Hepatocyte (in vitro differentiated cells): Measurements from ENCODE around the gene GATA2. TPM values are rescaled to one million over a fixed set of nuclear protein-coding genes. Genes with fewer than 3 reads are reported as not detected.

Experiments used
- DNase-seq: peaks from one replicate; pipeline ENCODE4 v3.0.0-alpha.2; 2016; ENCODE audit warnings: low spot score
- H2AFZ ChIP-seq: fragments of 200-600 bp; sonication (generic); 2 replicates; pipeline ENCODE4 v1.6.0; 2016; ENCODE audit warnings: antibody characterized with exemption, mild to moderate bottlenecking
- H3K27ac ChIP-seq: fragments of 200-600 bp; sonication (generic); 2 replicates; pipeline ENCODE4 v1.5.1; 2016; ENCODE audit warnings: mild to moderate bottlenecking
- H3K27me3 ChIP-seq: fragments of 200-600 bp; sonication (generic); 2 replicates; pipeline ENCODE4 v1.6.1; 2016
- H3K36me3 ChIP-seq: fragments of 200-600 bp; sonication (generic); replicated peaks from 2 replicates; pipeline ENCODE4 v1.5.1; 2016; ENCODE audit warnings: low read depth; ENCODE audit not compliant: insufficient read depth
- H3K4me1 ChIP-seq: fragments of 200-600 bp; sonication (generic); 2 replicates; pipeline ENCODE4 v1.5.1; 2016; ENCODE audit warnings: mild to moderate bottlenecking, moderate library complexity; ENCODE audit not compliant: insufficient read depth
- H3K4me2 ChIP-seq: fragments of 200-600 bp; sonication (generic); 2 replicates; pipeline ENCODE4 v1.6.0; 2016
- H3K4me3 ChIP-seq: fragments of 200-600 bp; sonication (generic); 2 replicates; pipeline ENCODE4 v1.5.1; 2016; ENCODE audit warnings: mild to moderate bottlenecking
- H3K79me2 ChIP-seq: fragments of 200-600 bp; sonication (generic); 2 replicates; pipeline ENCODE4 v1.6.0; 2017; ENCODE audit warnings: mild to moderate bottlenecking
- H3K9me2 ChIP-seq: fragments of 200-600 bp; sonication (generic); replicated peaks from 2 replicates; pipeline ENCODE4 v1.6.0; 2017; ENCODE audit warnings: mild to moderate bottlenecking; ENCODE audit not compliant: insufficient read depth
- H3K9me3 ChIP-seq: fragments of 200-600 bp; sonication (generic); 2 replicates; pipeline ENCODE4 v1.5.1; 2016; ENCODE audit warnings: low read depth, mild to moderate bottlenecking
- H4K20me1 ChIP-seq: fragments of 200-600 bp; sonication (generic); 2 replicates; pipeline ENCODE4 v1.6.0; 2016; ENCODE audit warnings: mild to moderate bottlenecking; ENCODE audit not compliant: insufficient read depth, poor library complexity, severe bottlenecking
- CTCF ChIP-seq: fragments of 200-600 bp; sonication (generic); IDR thresholded peaks from 2 replicates; pipeline ENCODE4 v1.5.1; 2016; ENCODE audit warnings: antibody characterized with exemption, mild to moderate bottlenecking; ENCODE audit not compliant: poor library complexity
- EZH2 ChIP-seq: fragments of 200-600 bp; sonication (generic); IDR thresholded peaks from 2 replicates; pipeline ENCODE4 v1.6.1; 2016; ENCODE audit warnings: antibody characterized with exemption, mild to moderate bottlenecking, borderline replicate concordance
- EZH2phosphoT487 ChIP-seq: fragments of 200-600 bp; sonication (generic); IDR thresholded peaks from one replicate; pipeline ENCODE4 v1.6.1; 2018; ENCODE audit warnings: antibody characterized with exemption, mild to moderate bottlenecking, low read depth, moderate library complexity; ENCODE audit not compliant: unreplicated experiment, severe bottlenecking
- WGBS: methylation state at CpG from one replicate; pipeline ENCODE4 v1.1.6; 2016; ENCODE audit warnings: low lambda C conversion rate; ENCODE audit errors: missing lambda C conversion rate; 5-methylcytosine and 5-hydroxymethylcytosine counted together
- polyA plus RNA-seq: library from polyadenylated mRNA; unstranded; fragments of >200 nt; fragmentation: Nextera tagmentation; extraction: Ambion mirVana; gene quantifications from 2 replicates; pipeline ENCODE4 v1.2.1, GENCODE V29; 2016
- total RNA-seq: library from RNA; depleted of rRNA; stranded (reverse); fragments of >200 nt; gene quantifications from 2 replicates; pipeline ENCODE4 v1.2.3, GENCODE V29; 2014

GATA2 gene
- total and polyA plus RNA-seq, 2 experiments from 2014 or later: 2.4 to 2.6 TPM

GRCh38 chr3:128517648-128518047 is 24.6 kb upstream of the GATA2 start:
- Histone ChIP-seq H3K9me2 (no peaks in the 10 kb centered on the region), H4K20me1 (no peaks in the 10 kb centered on the region), H3K79me2 (no peaks in the 10 kb centered on the region), H3K27ac (no peak overlapping the region), H2AFZ (no peak overlapping the region), H3K36me3 (no peaks in the 10 kb centered on the region), H3K4me2 (no peak overlapping the region), H3K4me1 (no peaks in the 10 kb centered on the region), H3K4me3 (no peak overlapping the region), H3K9me3 (no peaks in the 10 kb centered on the region), H3K27me3 (peaks cover 26% of the 10 kb centered on the region)
- WGBS: 83% methylated on average over 4 of the region's 4 CpGs
- no peak for DNase-seq
- TF ChIP-seq EZH2 (no peak), EZH2phosphoT487 (no peak), CTCF (no peak)

GRCh38 chr3:128515967-128516366 is 23.0 kb upstream of the GATA2 start:
- Histone ChIP-seq H3K9me3 (no peaks in the 10 kb centered on the region), H3K4me1 (no peaks in the 10 kb centered on the region), H3K36me3 (no peaks in the 10 kb centered on the region), H3K79me2 (no peaks in the 10 kb centered on the region), H3K4me2 (no peak overlapping the region), H4K20me1 (no peaks in the 10 kb centered on the region), H2AFZ (no peak overlapping the region), H3K4me3 (no peak overlapping the region), H3K27me3 (peaks cover 9% of the 10 kb centered on the region), H3K9me2 (no peaks in the 10 kb centered on the region), H3K27ac (no peak overlapping the region)
- WGBS: 93% methylated on average over 1 of the region's 1 CpG
- DNase-seq: no peak
- TF ChIP-seq EZH2phosphoT487 (no peak), EZH2 (no peak), CTCF (no peak)

GRCh38 chr3:128508852-128509251 is 15.9 kb upstream of the GATA2 start:
- 90% methylated on average over 5 of the region's 5 CpGs for WGBS

More at GRCh38 chr3:128508852-128509251, 15.9 kb upstream of the GATA2 start:
- Histone ChIP-seq H4K20me1 (no peaks in the 10 kb centered on the region), H3K9me3 (no peaks in the 10 kb centered on the region), H3K4me2 (no peak overlapping the region), H3K27me3 (peaks cover 4% of the 10 kb centered on the region), H3K27ac (no peak overlapping the region), H3K9me2 (no peaks in the 10 kb centered on the region), H2AFZ (no peak overlapping the region), H3K4me3 (no peak overlapping the region), H3K79me2 (no peaks in the 10 kb centered on the region), H3K36me3 (no peaks in the 10 kb centered on the region), H3K4me1 (no peaks in the 10 kb centered on the region)
- no peak for DNase-seq
- TF ChIP-seq EZH2 (no peak), EZH2phosphoT487 (no peak), CTCF (no peak)
